ENCODE measurements around the gene KLF9. TPM values are rescaled to one million over a fixed set of nuclear protein-coding genes. Genes with fewer than 3 reads are reported as not detected.

Gene KLF9
- total and polyA plus RNA-seq, 12 donors: 27.3 to 67.4 (median 39.7) TPM

DNA sequence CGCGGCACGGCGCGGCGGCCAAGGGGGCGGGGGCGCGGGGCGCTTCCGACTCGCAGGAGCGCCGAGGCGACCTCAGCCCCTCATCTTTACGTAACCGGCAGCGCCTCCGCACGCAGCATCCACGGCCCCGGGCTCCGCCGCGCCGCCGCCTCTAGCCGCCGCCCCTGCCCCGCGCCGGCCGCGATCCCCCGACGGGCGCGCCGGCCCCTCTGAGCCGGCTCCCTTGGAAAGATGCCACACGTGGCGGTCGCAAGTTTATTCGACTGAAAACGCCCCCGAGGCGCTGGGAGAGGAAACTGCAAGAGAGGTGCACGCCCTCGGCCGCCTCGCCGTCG, 1.0 kb downstream of the KLF9 start:
- H3K9me3 ChIP-seq: no peaks in the 10 kb centered on the region
- DNase-seq (peak in 1 of 2 donors; percentile 79), ATAC-seq (peak; percentile 0 to 27 (median 6))
- intact Hi-C loops (cut with DNase I): loop anchor here in 8 of 10 donors (5.0 to 10.0 kb wide), 8 partner anchors 56 to 1951 kb away; partner anchors contain the start of gene ZFAND5 (in 1 of the 8)
- H3K4me1 ChIP-seq: peaks cover 14 to 71% (median 61%) of the 10 kb centered on the region in 9 donors
- peak overlapping the region; percentile 99 to 100 (median 100) for H3K27ac ChIP-seq
- no peaks in the 10 kb centered on the region for H3K27me3 ChIP-seq
- TF ChIP-seq, protein P1, sequence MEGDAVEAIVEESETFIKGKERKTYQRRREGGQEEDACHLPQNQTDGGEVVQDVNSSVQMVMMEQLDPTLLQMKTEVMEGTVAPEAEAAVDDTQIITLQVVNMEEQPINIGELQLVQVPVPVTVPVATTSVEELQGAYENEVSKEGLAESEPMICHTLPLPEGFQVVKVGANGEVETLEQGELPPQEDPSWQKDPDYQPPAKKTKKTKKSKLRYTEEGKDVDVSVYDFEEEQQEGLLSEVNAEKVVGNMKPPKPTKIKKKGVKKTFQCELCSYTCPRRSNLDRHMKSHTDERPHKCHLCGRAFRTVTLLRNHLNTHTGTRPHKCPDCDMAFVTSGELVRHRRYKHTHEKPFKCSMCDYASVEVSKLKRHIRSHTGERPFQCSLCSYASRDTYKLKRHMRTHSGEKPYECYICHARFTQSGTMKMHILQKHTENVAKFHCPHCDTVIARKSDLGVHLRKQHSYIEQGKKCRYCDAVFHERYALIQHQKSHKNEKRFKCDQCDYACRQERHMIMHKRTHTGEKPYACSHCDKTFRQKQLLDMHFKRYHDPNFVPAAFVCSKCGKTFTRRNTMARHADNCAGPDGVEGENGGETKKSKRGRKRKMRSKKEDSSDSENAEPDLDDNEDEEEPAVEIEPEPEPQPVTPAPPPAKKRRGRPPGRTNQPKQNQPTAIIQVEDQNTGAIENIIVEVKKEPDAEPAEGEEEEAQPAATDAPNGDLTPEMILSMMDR (IDR thresholded peaks at IDR 0.05): no peak
- no peaks in the 10 kb centered on the region for H3K36me3 ChIP-seq
- H3K4me3 ChIP-seq: peak overlapping the region; percentile 69 to 99 (median 78)
- 0 to 1% methylated on average over 49 to 53 of the region's 53 CpGs for WGBS, 2 donors

DNA sequence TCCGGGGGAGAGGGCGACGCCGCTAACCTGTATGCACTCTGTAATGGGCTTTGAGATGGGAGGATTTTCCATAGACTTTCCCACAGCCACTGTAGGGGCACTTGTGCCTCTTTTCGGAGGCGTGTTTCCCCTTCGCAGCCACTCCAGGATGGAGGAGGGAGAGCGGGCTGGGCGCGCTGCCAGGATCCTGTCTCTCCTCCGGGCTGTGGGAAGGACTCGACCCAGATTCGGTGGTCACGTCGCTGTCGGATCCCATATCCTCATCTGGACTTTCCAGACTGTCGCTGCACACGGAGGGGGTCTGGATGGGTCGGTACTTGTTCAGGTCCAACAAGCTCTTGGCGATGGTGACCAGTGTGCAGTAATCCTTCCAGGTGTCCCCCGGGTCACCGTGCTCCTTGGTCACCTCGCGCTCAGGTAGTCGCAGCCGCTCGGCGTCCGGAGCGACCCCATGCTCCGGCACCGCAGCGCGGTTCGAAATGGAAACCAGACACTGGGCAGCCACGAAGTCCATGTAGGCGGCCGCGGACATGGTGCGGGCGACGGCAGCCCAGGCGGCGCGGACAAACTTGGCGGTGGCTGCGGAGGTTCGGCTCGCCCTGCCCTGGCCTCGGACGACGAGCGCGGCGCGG, 1.5 kb downstream of the KLF9 start:
- Histone ChIP-seq H3K4me1 (peaks cover 15 to 71% (median 61%) of the 10 kb centered on the region in 9 donors), H3K4me3 (peak overlapping the region; percentile 69 to 99 (median 78)), H3K27ac (peak overlapping the region; percentile 99 to 100 (median 100)), H3K9me3 (no peaks in the 10 kb centered on the region), H3K27me3 (no peaks in the 10 kb centered on the region), H3K36me3 (no peaks in the 10 kb centered on the region)
- TF ChIP-seq, protein P1 (IDR thresholded peaks at IDR 0.05): peak in 1 of 9 donors; percentile 9
- intact Hi-C loops (cut with DNase I): loop anchor here in 8 of 10 donors (1.0 to 10.0 kb wide), 9 partner anchors 7 to 1952 kb away; partner anchors contain the start of gene ZFAND5 (in 1 of the 8)
- peak; percentile 94 to 95 for DNase-seq
- 0% methylated on average over 52 to 56 of the region's 56 CpGs for WGBS, 2 donors
- peak; percentile 58 to 84 (median 64) for ATAC-seq

DNA sequence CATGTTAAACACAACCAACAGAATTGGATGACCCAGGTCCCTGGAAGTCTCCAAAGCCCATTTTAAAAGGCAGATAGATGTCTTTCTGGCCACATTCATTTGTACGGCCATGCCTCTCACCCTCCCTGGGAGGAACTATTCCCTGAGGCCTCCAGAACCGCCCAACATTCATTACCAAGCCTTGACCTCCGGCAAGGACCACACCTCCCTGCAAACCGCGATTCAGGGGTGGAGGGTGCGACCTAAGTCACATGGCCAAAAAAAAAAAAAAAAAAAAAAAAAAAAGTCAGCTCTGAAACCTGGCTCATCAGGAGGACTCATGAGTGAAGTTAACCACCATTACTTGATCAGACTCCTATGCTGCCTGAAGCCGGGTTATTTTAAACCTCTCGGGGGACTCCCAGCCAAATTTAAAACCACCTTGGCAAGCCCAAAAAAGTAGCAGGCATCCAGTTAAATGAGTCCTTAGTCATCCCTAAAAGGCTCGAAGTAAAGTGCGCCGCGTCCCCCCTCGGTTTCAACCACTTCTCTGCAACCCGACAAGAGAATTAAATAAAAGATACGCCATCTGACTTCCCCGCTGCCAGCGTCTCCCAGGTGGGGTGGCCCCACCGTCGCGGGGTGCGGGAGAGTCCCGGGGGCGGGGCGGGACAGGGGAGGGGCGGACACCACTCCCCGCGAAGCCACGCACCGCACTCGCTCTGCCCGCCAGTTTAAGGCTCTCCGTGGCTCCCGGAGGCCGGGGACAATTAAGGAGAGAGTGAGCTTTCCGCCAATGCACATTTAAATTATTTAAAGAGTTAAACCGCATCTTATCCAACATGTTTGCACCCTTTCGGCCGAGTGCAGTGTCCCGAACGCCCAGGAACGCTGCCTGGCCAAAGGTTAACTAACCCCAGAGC, 2.3 kb downstream of the KLF9 start:
- peak; percentile 31 to 84 (median 64) for ATAC-seq
- H3K27me3 ChIP-seq: no peaks in the 10 kb centered on the region
- intact Hi-C loops (cut with DNase I): loop anchor here in 8 of 10 donors (1.0 to 10.0 kb wide), 9 partner anchors 8 to 1953 kb away; partner anchors contain the start of gene ZFAND5 (in 1 of the 8)
- H3K4me1 ChIP-seq: peaks cover 21 to 71% (median 61%) of the 10 kb centered on the region in 9 donors
- DNase-seq: peak; percentile 72 to 85
- WGBS, 2 donors: 0 to 1% methylated on average over 41 of the region's 41 CpGs
- H3K36me3 ChIP-seq: no peaks in the 10 kb centered on the region
- H3K4me3 ChIP-seq: peak overlapping the region; percentile 69 to 99 (median 78)
- no peaks in the 10 kb centered on the region for H3K9me3 ChIP-seq
- peak overlapping the region; percentile 99 to 100 (median 100) for H3K27ac ChIP-seq
- TF ChIP-seq, protein P1 (IDR thresholded peaks at IDR 0.05): no peak
